HepG2 (cell line): ENCODE data around the gene C2CD3. TPM values are rescaled to one million over a fixed set of nuclear protein-coding genes. Genes with fewer than 3 reads are reported as not detected.
"Not testable (repeated sequence)": the region's sequence is repeated elsewhere in the genome, so short reads cannot be mapped to it uniquely, and the experiment has no call there.

Experiments
- ATAC-seq: fragments of 200-7000 bp; cut with Tn5 transposase; 3 replicates; pipeline ENCODE4 v1.9.1; 2020; ENCODE audit warnings: mild to moderate bottlenecking, moderate library complexity
- BruUV-seq: library from RNA; stranded (reverse); fragments of 400-500 nt; replicated peaks from 2 replicates; lab custom pipeline; 2021; lab: Mats Ljungman, UMichigan
- CTCF ChIA-PET: fragments of 300-600 bp; formaldehyde crosslinking; extraction: SDS; loops from one replicate; lab custom pipeline; 2021; ENCODE audit warnings: low total read pairs, inconsistent platforms, low intra/inter-chr PET ratio; lab: Yijun Ruan, JAX
- POLR2A ChIA-PET: fragments of 350-600 bp; sonication (Branson Sonifier 250); formaldehyde crosslinking; loops from one replicate; lab custom pipeline; 2020; ENCODE audit warnings: antibody characterized with exemption, inconsistent platforms; lab: Yijun Ruan, JAX
- DNase-seq: peaks from one replicate; pipeline ENCODE4 v3.0.0-alpha.2; 2015; ENCODE audit warnings: low spot score
- FAIRE-seq: peaks from 3 replicates; lab custom pipeline; 2011; peaks lifted over from hg19 to GRCh38; lab: Jason Lieb, UNC
- H2AFZ ChIP-seq: one replicate; pipeline ENCODE4 v1.6.1; 2011; ENCODE audit warnings: low read length, inconsistent platforms
- H3K27ac ChIP-seq: fragments of 300-600 bp; 3 replicates; pipeline ENCODE4 v1.8.0; 2011; ENCODE audit warnings: mixed run types, mild to moderate bottlenecking, mixed read lengths, low read length, inconsistent platforms; ENCODE audit not compliant: insufficient read depth; ENCODE audit errors: extremely low read length
- H3K27me3 ChIP-seq, 2 experiments: fragments of 200-600 bp in 1 of 2; 2 replicates in 1 of 2; 3 replicates in 1 of 2; pipeline versions ENCODE4 v1.6.0 to v1.8.0; 2011; ENCODE audit warnings: low read length in 2 of 2, mild to moderate bottlenecking in 2 of 2, moderate library complexity in 2 of 2, inconsistent platforms in 1 of 2; ENCODE audit not compliant: insufficient read depth in 2 of 2, control insufficient read depth in 1 of 2
- H3K36me3 ChIP-seq, 2 experiments: fragments of 200-600 bp in 1 of 2; replicated peaks in 1 of 2; 2 replicates in 1 of 2; 3 replicates in 1 of 2; pipeline versions ENCODE4 v1.5.1 to v1.8.0; 2011; ENCODE audit warnings: low read length in 2 of 2, inconsistent platforms in 1 of 2; ENCODE audit not compliant: insufficient read depth in 2 of 2, control insufficient read depth in 1 of 2
- H3K4me1 ChIP-seq: 2 replicates; pipeline ENCODE4 v1.5.1; 2012; ENCODE audit warnings: low read length, inconsistent platforms; ENCODE audit not compliant: insufficient read depth
- H3K4me2 ChIP-seq: 2 replicates; pipeline ENCODE4 v1.6.0; 2011; ENCODE audit warnings: low read depth, low read length, inconsistent platforms
- H3K4me3 ChIP-seq, 3 experiments: fragments of 200-600 bp in 1 of 3; sonication (generic), shearing (Covaris generic) in 1 of 3; replicated peaks in 1 of 3; 2 replicates each; pipeline ENCODE4 v1.5.1; 2011 to 2016; ENCODE audit warnings: low read length in 3 of 3, inconsistent platforms in 2 of 3, low read depth in 2 of 3, mild to moderate bottlenecking in 2 of 3, control low read depth in 1 of 3, mixed read lengths in 1 of 3; ENCODE audit not compliant: insufficient read depth in 1 of 3
- H3K79me2 ChIP-seq: one replicate; pipeline ENCODE4 v1.6.1; 2011; ENCODE audit warnings: low read length, inconsistent platforms; ENCODE audit not compliant: insufficient read depth
- H3K9ac ChIP-seq: 2 replicates; pipeline ENCODE4 v1.6.0; 2011; ENCODE audit warnings: mild to moderate bottlenecking, low read depth, low read length, inconsistent platforms; ENCODE audit not compliant: insufficient read depth
- H3K9me3 ChIP-seq: 2 replicates; pipeline ENCODE4 v1.5.1; 2012; ENCODE audit warnings: mild to moderate bottlenecking, low read length
- H4K20me1 ChIP-seq: 2 replicates; pipeline ENCODE4 v1.6.0; 2011; ENCODE audit warnings: inconsistent platforms, mild to moderate bottlenecking, low read length, moderate library complexity; ENCODE audit not compliant: insufficient read depth
- HMGA1 ChIP-seq: sonication (generic); formaldehyde crosslinking; conservative IDR thresholded peaks from 2 replicates; pipeline ENCODE4 v1.4.0; 2020; ENCODE audit warnings: missing genetic modification reagents
- KLF15 ChIP-seq: sonication (generic); formaldehyde crosslinking; IDR thresholded peaks from 2 replicates; pipeline ENCODE4 v1.8.1; 2023; ENCODE audit warnings: borderline replicate concordance, mild to moderate bottlenecking, inconsistent platforms, missing genetic modification reagents, mixed read lengths
- NAIF1 ChIP-seq: sonication (generic); formaldehyde crosslinking; IDR thresholded peaks from 2 replicates; pipeline ENCODE4 v1.5.0; 2020; ENCODE audit warnings: mild to moderate bottlenecking, missing genetic modification reagents, borderline replicate concordance
- PCBP1 ChIP-seq: fragments of 200-400 bp; formaldehyde crosslinking; IDR thresholded peaks from 2 replicates; pipeline ENCODE4 v1.6.1; 2017; ENCODE audit warnings: mild to moderate bottlenecking, low read depth, low read length, borderline replicate concordance
- SOX13 ChIP-seq, 3 experiments: fragments of 450-650 bp in 1 of 3; sonication (generic) in 1 of 3; formaldehyde crosslinking in 1 of 3; IDR thresholded peaks in 2 of 3; conservative IDR thresholded peaks in 1 of 3; 2 replicates each; pipeline versions ENCODE4 v1.5.0 to v1.6.1; 2016 to 2020; ENCODE audit warnings: antibody characterized with exemption in 1 of 3, mild to moderate bottlenecking in 1 of 3, missing compliant biosample characterization in 1 of 3, missing genetic modification reagents in 1 of 3, moderate library complexity in 1 of 3
- ZNF136 ChIP-seq: sonication (generic); formaldehyde crosslinking; IDR thresholded peaks from 2 replicates; pipeline ENCODE4 v1.8.1; 2022; ENCODE audit warnings: low read depth, mild to moderate bottlenecking, moderate library complexity, missing genetic modification reagents
- WGBS: methylation state at CpG from one replicate; pipeline ENCODE4 v1.1.6; 2017; ENCODE audit warnings: low lambda C conversion rate; 5-methylcytosine and 5-hydroxymethylcytosine counted together
- in situ Hi-C: cut with HindIII; loops from 2 replicates; pipeline ENCODE4 v1.10.0; 2017; ENCODE audit warnings: low pct_unique_long_range_greater_than_20kb; ENCODE audit not compliant: extremely low pct_ligation_motif_present
- intact Hi-C: fragments of 100-400 bp; cut with micrococcal nuclease; formaldehyde crosslinking; loops from one replicate; pipeline ENCODE4 v1.10.0; 2022; ENCODE audit not compliant: unreplicated experiment
- polyA plus RNA-seq, 8 experiments: library from polyadenylated mRNA; depleted of rRNA in 3 of 8; stranded (reverse) in 7 of 8; unstranded in 1 of 8; fragments of >200 nt; fragmentation: Illumina TruSeq in 4 of 8; extraction: Trizol in 4 of 8; gene quantifications; 2 replicates each; pipeline versions ENCODE4 v1.2.1 to v1.2.3, GENCODE V29; 2011 to 2016; ENCODE audit warnings: low read depth in 4 of 8, missing spikeins in 1 of 8, mixed read lengths in 1 of 8; ENCODE audit not compliant: insufficient read depth in 1 of 8
- total RNA-seq, 5 experiments: library from RNA; depleted of rRNA; stranded (reverse); fragments of >200 nt; fragmentation: Illumina TruSeq; extraction: Trizol; gene quantifications; 2 replicates each; pipeline ENCODE4 v1.2.3, GENCODE V29; 2016; ENCODE audit warnings: low read depth in 1 of 5

Gene C2CD3
- total and polyA plus RNA-seq, 2 of the 13 experiments (the other 11 are each of a cell fraction or from before 2014, with no cell fraction given): 5.5 to 6.4 TPM

- Histone ChIP-seq H3K4me2 (no peak overlapping the region), H3K4me3 (no peak overlapping the region), H3K9me3 (no peaks in the 10 kb centered on the region), H3K4me1 (peaks cover 32% of the 10 kb centered on the region), H2AFZ (no peak overlapping the region), H3K27me3 (no peaks in the 10 kb centered on the region), H3K79me2 (no peaks in the 10 kb centered on the region), H3K36me3 (no peaks in the 10 kb centered on the region), H4K20me1 (no peaks in the 10 kb centered on the region), H3K27ac (no peak overlapping the region), H3K9ac (no peak overlapping the region)
- intact Hi-C loops: no loop called here
- WGBS: 94% methylated on average over 3 of the region's 3 CpGs
- ChIA-PET POLR2A (no interaction called here), CTCF (no interaction called here)
- no peak for ATAC-seq
- in situ Hi-C loops: no loop called here
- no peak for DNase-seq
- TF ChIP-seq ZNF136 (no peak), HMGA1 (no peak), KLF15 (no peak), NAIF1 (CRISPR knock-in tag) (no peak)
- BruUV-seq: no TSS peak
- no peak for FAIRE-seq
Observed at GRCh38 chr11:74141908-74142307, 28.9 kb downstream of the C2CD3 start.

GRCh38 chr11:74141241-74141695 lies 29.5 kb downstream of the C2CD3 start:
- H4K20me1 ChIP-seq: no peaks in the 10 kb centered on the region
- ATAC-seq: no peak
- H3K4me2 ChIP-seq: no peak overlapping the region
- H3K36me3 ChIP-seq: peaks cover 0 to 3% of the 10 kb centered on the region in 2 experiments; a peak in 1 of 5 replicates
- FAIRE-seq: no peak
- ChIA-PET POLR2A (no interaction called here), CTCF (no interaction called here)
- H3K4me3 ChIP-seq: no peak overlapping the region
- H3K4me1 ChIP-seq: peaks cover 32% of the 10 kb centered on the region
- BruUV-seq: no TSS peak
- peak; percentile 53 for DNase-seq
- intact Hi-C loops (no loop called here), in situ Hi-C loops (no loop called here)
- H3K9me3 ChIP-seq: no peaks in the 10 kb centered on the region
- no peaks in the 10 kb centered on the region for H3K27me3 ChIP-seq
- TF ChIP-seq PCBP1 (no peak), SOX13 (IDR thresholded peaks at IDR 0.05) (no peak), SOX13 (CRISPR knock-in tag; conservative IDR thresholded peaks at IDR 0.05 in 1 of 2, IDR thresholded peaks at IDR 0.05 in 1 of 2) (peak in 1 of 2 experiments; percentile 40; a peak in 1 of 4 replicates)
- H2AFZ ChIP-seq: no peak overlapping the region
- WGBS: 95% methylated on average over 2 of the region's 2 CpGs
- H3K79me2 ChIP-seq: no peaks in the 10 kb centered on the region
- no peak overlapping the region for H3K9ac ChIP-seq
- no peak overlapping the region for H3K27ac ChIP-seq

GRCh38 chr11:74139919-74140431 lies 30.8 kb downstream of the C2CD3 start:
- CTCF ChIA-PET, BruUV-seq, H2AFZ ChIP-seq, ATAC-seq, H3K27ac ChIP-seq, H3K36me3 ChIP-seq, H4K20me1 ChIP-seq, FAIRE-seq, H3K9me3 ChIP-seq, H3K4me2 ChIP-seq, DNase-seq, H3K9ac ChIP-seq, in situ Hi-C loops, H3K27me3 ChIP-seq, intact Hi-C loops, H3K79me2 ChIP-seq, H3K4me3 ChIP-seq: not testable (repeated sequence)
- POLR2A ChIA-PET: interaction anchor here (1.8 kb wide), 1 partner anchor 30 kb away, joined by 4 read pairs; the partner anchor contains the start of gene C2CD3
- H3K4me1 ChIP-seq: peaks cover 32% of the 10 kb centered on the region
- 98% methylated on average over 1 of the region's 1 CpG for WGBS
